Measurements from ENCODE around the gene MYO9A.

MYO9A gene

DNA sequence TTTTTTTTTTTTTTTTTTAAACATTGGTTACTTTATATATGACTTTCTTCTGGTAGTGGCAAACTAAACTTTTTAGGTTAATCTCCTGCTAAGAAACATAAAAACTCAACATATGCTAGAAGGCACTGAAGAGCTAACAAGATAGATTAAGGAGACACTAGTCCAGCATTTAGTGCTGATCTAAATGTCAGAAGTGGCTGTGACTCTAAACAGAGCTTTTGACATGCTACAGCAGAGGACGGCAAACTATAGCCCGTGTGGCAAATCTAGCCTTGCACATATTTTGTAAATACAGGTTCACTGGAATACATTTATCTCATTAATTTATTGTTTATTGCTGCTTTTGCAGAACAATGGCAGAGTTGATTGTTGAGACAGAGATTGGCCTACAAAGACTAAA lies 287.0 kb downstream of the MYO9A start:
- DNase-seq, result no peak

GRCh38 chr15:71826196-71826595 lies 291.8 kb downstream of the MYO9A start:
- DNase-seq, result no peak

DNA sequence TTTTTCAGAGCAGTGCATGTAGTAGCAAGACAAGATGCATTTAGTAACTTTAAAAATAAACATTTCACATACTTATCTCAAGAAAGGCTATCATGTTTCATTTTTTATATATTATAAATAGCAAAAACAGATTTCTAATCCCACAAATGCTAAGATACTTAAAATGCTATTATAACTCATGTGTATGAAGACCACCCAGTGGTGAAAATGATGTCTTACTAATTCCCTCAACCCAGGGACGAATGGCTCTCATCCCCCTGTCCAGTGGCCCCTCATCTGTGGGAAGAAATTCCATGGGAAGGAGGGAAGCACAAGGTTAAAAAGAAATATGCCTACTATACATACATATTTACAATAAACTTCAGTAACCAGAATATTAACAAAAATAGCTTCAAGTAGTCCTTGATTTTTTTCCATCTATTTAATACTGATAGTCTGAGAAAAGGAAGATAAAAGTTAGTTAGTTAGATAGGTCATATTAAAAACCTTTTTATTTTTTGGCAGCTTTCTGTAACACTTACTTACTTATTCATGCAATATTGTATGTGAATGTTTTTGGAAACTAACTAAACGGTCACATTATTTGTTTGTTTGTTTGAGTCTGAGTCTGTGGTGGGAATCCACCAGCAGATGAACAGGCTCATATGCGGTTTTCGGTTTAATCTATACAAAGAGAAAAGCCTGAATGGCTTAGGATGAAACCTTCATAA lies 292.8 kb downstream of the MYO9A start:
- no peak for DNase-seq

DNA sequence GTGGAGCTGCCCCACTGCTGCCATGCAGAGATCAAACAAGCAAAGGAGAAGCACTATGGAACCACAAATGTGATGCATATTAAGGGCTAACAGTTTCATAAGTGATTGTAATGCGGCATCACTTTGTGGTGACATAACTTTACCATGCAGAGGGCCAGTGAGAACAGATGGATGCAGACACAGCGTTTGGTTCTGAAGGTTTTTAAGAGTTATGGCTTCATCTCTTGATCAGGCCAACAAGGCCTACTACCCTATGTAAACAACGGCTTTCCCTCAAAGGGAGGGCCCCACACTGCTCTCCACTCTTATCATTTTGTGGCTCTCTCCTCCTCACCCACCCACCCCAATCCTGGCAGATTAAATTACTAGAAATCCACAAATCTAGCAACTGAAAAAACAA lies 294.1 kb downstream of the MYO9A start:
- no peak for DNase-seq

DNA sequence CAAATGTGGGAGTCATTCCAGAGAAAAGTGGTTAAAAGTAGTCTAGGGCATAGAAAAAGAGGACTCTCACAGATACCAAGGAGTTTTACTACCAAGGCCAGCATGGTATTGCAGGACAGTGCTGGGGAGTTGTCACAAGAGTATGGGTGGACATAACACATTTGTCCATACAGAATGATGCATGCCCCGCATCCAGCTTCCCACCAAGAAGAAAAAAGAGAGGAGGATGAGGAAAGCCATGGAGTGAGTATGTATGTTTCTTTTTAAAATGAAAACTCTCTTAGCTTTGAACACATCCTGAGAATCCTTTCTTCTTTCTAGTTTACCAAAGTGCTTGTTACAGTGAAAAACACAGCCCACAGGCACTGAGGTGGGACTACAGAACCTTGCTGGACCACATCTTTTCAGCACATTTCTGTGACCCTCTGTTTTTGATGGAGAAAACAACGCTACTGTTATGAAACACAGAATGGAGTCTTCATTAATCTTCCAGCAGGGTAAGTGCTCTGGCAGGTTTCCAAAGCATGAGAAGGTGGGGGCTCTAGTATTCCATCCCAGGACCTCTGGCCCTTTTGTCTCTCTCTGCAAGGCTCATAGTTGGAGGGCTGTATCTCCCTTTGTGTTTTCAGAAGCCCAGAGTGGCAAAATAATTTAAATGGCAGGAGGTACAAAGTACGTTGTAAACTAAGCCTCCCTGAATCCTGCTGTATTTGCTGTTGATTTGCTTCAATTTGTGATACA lies 294.9 kb downstream of the MYO9A start:
- no peak for DNase-seq

DNA sequence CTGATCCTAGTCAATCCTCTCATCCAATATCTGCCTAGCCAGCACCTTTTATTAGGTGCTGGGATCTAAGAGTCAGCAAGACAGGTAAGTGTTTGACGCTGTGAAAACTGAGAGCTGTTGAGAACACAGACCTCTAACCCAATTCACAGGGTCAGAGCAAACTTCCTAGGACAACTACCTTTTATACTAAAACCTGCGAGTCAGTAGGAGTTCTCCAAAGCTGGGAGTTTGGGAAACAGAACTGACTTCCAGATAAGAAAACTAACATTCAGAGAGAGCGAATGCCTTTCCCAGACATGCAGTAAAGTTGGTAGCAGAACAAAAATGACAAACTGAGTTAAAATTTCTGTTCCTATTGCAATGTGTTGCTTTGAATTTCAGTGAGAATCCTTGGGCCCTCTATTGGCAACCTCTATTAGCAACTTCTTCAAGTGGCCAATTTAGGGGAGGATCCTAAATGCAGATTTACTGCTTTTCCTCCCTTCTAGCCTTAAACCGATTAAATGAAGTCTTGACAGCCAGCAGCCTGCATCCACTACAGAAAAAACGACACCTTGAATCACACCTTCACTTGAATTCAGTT lies 296.3 kb downstream of the MYO9A start:
- no peak for DNase-seq

- DNase-seq, result no peak
Measured at GRCh38 chr15:71820127-71820526, 297.8 kb downstream of the MYO9A start.

GRCh38 chr15:71817351-71817750 lies 300.6 kb downstream of the MYO9A start:
- no peak for DNase-seq

GRCh38 chr15:71815301-71815700 lies 302.6 kb downstream of the MYO9A start:
- DNase-seq, result no peak

- no peak for DNase-seq
Measured at GRCh38 chr15:71813723-71814470, 304.1 kb downstream of the MYO9A start.

- DNase-seq, result no peak
Measured at GRCh38 chr15:71812966-71813722, 304.8 kb downstream of the MYO9A start.

DNA sequence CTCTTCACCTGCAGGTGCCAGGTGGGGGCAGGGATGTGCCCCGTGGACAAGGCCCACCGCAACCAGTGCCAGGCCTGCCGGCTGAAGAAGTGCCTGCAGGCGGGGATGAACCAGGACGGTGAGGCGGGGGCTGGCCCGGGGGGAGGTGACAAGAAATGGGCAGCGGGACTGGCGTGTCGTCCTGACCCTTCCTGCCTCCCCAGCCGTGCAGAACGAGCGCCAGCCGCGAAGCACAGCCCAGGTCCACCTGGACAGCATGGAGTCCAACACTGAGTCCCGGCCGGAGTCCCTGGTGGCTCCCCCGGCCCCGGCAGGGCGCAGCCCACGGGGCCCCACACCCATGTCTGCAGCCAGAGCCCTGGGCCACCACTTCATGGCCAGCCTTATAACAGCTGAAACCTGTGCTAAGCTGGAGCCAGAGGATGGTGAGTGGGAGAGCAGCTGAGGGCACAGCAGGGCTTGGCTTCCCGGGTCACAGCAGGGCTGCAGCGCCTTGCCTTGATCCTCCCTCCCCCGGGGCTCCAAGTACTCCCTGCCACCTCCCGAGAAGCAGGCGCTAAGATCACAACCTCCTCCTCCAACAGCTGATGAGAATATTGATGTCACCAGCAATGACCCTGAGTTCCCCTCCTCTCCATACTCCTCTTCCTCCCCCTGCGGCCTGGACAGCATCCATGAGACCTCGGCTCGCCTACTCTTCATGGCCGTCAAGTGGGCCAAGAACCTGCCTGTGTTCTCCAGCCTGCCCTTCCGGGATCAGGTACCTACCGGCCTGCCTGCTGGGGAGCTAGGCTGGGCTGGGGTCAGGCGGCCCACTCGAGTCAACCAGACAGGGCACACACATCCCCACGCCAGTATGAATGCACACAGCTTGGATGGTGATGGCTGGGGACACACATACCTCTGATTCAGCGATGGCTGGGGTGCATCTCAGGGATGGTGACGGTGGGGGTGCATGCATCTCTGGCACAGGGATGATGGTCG lies 305.9 kb downstream of the MYO9A start:
- DNase-seq, result no peak

GRCh38 chr15:71811036-71811736 lies 306.8 kb downstream of the MYO9A start:
- no peak for DNase-seq

GRCh38 chr15:71810256-71811035 lies 307.5 kb downstream of the MYO9A start, which contains the start of gene NR2E3:
NR2E3 (plus strand) TSS chr15:71810554; CDS start chr15:71810744, 190 bp downstream.
- DNase-seq, result no peak

DNA sequence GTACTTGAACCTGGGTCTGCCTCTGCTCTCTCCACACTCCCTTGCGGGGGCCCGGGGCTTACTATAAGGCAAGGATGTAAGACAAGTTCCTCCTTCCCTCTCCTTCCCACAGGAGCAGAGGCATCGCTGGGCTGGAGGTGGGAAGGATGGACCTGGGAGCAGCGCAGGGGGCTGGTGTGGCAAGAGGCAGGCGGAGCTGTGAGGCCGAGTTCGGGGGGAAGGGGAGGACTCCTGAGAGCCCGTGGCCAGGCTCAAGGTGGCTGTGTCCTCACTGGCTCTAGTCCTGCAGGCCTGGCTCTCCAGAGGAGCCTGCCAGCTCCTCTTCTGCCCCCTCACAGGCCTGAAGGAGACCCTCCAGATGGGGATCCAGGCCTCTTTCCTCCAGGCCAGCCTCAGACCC lies 308.6 kb downstream of the MYO9A start:
- no peak for DNase-seq

- DNase-seq, result no peak
Measured at GRCh38 chr15:71808311-71809020, 309.5 kb downstream of the MYO9A start.

DNA sequence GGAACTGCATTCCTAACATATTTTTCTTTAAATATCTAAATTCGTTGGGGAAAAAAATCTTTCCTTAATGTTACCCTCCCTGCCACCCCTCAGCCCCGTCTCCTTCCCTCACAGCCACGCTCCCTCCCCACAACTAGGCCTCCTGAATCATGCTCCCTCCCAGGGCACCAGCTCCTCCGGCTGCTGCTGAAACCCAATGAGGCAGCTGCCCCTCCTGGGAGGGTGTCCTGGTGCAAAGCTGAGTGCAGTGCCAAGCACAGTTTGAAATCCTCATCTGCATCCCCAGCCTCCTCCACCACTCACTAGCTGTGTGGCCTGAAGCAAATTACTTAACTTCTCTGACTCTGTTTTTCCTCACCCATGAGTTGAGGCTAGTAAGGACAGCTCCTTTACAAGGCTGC lies 310.3 kb downstream of the MYO9A start:
- DNase-seq, result no peak

DNA sequence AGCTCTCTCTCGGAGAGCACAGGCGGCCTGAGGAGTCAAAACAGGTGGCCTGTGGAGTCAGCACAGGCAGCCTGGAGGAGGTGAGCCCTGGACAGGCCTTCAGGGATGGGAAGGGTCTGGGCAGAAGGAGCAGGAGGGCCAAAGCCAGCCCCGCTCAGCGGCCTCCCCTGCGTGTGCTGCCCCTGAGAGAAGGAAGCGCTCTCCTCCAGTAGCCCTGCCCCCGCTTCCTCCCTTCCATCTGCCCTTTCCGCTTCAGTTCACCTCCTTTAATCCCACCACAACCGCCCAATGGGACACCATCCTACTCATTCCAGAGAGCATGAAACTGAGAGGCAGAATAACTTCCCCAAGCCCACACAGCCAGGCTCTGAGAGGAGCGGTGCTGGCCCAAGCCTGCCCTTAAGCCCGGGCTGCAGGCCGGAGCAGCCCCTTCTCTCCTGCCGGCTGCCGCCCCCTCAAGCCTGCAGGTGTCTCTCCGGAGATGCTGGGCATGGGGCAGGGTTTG lies 310.8 kb downstream of the MYO9A start:
- DNase-seq, result no peak

DNA sequence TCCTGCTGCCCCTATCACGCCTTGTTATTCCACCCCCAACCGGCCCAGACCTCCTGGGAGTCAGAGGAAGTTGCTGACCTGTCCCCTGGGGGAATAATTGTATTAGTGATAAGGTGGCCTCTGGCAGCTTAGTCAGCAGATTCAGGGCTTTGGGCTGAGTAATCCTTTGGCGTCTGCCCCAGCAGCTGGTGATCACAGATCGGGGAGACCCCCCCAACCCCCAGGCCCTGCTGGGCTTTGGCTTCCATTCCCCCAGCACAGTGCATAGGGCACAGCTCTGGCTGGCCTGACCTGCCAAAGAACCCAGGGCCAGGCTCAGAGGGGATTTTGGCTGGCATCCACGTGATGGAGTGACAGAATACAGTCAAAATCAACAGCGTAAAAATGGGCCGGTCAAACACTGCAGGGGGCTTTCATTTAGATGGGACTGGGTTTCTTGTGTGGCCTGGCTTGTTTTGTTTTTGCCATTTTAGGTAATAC lies 311.5 kb downstream of the MYO9A start:
- no peak for DNase-seq
